ENCODE measurements around the gene YPEL3. TPM values are rescaled to one million over a fixed set of nuclear protein-coding genes. Genes with fewer than 3 reads are reported as not detected.
"Not testable (repeated sequence)": the region's sequence is repeated elsewhere in the genome, so short reads cannot be mapped to it uniquely, and the experiment has no call there.

YPEL3 gene
- polyA plus RNA-seq, 2 of the 4 experiments (the other 2 are of a cell fraction) = 4.5 to 8.1 TPM

- no peak for TF ChIP-seq HEYL (CRISPR knock-in tag; IDR thresholded peaks at IDR 0.05)
- no peak for TF ChIP-seq HOXB13 (CRISPR knock-in tag; IDR thresholded peaks at IDR 0.05; ENCODE audit: low read depth)
Measured at GRCh38 chr16:30115238-30115637, 19.2 kb upstream of the YPEL3 start (continued).

- H3K4me3 ChIP-seq; H3K27ac ChIP-seq; H3K9me3 ChIP-seq; ATAC-seq; H3K4me2 ChIP-seq; DNase-seq (ENCODE audit: low read depth in 1 of 2, low spot score in 1 of 2); FAIRE-seq; POLR2A ChIA-PET: not testable (repeated sequence)
- H3K4me1 ChIP-seq = peaks cover 19% of the 10 kb centered on the region
- CTCF ChIA-PET = interaction anchor here (1.1 to 13.1 kb wide), 3 partner anchors 9 to 250 kb away, joined by 3 to 153 read pairs (median 6); partner anchors contain the start of genes TBX6 and YPEL3
- 84% methylated on average over 7 of the region's 7 CpGs for whole genome bisulfite sequencing (ENCODE audit: missing lambda C conversion rate)
Measured at GRCh38 chr16:30114833-30115232, 18.8 kb upstream of the YPEL3 start.

DNA sequence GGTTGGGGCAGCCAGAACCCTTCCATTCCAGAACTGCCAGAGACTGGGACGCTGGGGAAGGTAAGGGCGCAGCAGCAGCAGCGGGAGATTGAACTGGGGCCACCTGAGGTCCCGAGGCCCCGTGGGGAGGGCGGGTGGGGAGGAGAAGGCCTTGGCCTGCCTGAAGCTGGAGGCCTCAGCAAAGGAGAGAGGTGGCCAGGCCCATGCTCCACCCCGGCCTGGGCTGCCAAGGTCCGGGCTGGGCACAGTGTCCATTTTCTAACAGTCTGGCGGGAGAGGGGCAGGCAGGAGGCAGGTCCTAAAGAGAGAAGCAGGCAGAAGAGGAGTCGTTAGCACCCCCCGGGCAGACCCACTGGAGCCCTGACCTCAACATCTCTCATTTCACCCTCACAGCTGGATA lies 18.4 kb upstream of the YPEL3 start:
- DNase-seq (ENCODE audit: low read depth in 1 of 2, low spot score in 1 of 2) (no peak), FAIRE-seq (no peak), ATAC-seq (no peak)
- H3K9me3 ChIP-seq = no peaks in the 10 kb centered on the region
- POLR2A ChIA-PET = no interaction called here
- no peak overlapping the region for H3K4me2 ChIP-seq
- WGBS (ENCODE audit: missing lambda C conversion rate) = 82% methylated on average over 7 of the region's 11 CpGs
- peaks cover 19% of the 10 kb centered on the region for H3K4me1 ChIP-seq
- H3K27ac ChIP-seq = peak overlapping the region in 1 of 2 experiments; percentile 72; a peak in 3 of 6 replicates
- CTCF ChIA-PET = interaction anchor here (1.1 to 13.1 kb wide), 6 partner anchors 10 to 414 kb away, joined by 3 to 153 read pairs (median 6); partner anchors contain the start of genes TBX6 and YPEL3
- no peak overlapping the region for H3K4me3 ChIP-seq
- TF ChIP-seq HOXB5 (CRISPR knock-in tag; IDR thresholded peaks at IDR 0.05) (no peak), RCOR1 (IDR thresholded peaks at IDR 0.05; ENCODE audit: low read depth, low read length) (no peak), HMGXB4 (CRISPR knock-in tag; IDR thresholded peaks at IDR 0.05; ENCODE audit: borderline replicate concordance) (no peak), RFX5 (IDR thresholded peaks at IDR 0.05) (no peak), HDAC2 (IDR thresholded peaks at IDR 0.05) (no peak), MYC (IDR thresholded peaks at IDR 0.05; ENCODE audit: borderline replicate concordance, low read length) (no peak), NFE2L2 (conservative IDR thresholded peaks at IDR 0.05; ENCODE audit: low read length) (no peak), BHLHE40 (IDR thresholded peaks at IDR 0.05; ENCODE audit: low read depth, low read length) (no peak), CEBPB (IDR thresholded peaks at IDR 0.05) (no peak)
- TF ChIP-seq, protein P1, sequence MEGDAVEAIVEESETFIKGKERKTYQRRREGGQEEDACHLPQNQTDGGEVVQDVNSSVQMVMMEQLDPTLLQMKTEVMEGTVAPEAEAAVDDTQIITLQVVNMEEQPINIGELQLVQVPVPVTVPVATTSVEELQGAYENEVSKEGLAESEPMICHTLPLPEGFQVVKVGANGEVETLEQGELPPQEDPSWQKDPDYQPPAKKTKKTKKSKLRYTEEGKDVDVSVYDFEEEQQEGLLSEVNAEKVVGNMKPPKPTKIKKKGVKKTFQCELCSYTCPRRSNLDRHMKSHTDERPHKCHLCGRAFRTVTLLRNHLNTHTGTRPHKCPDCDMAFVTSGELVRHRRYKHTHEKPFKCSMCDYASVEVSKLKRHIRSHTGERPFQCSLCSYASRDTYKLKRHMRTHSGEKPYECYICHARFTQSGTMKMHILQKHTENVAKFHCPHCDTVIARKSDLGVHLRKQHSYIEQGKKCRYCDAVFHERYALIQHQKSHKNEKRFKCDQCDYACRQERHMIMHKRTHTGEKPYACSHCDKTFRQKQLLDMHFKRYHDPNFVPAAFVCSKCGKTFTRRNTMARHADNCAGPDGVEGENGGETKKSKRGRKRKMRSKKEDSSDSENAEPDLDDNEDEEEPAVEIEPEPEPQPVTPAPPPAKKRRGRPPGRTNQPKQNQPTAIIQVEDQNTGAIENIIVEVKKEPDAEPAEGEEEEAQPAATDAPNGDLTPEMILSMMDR (IDR thresholded peaks at IDR 0.05) = no peak
- TF ChIP-seq, protein P2, sequence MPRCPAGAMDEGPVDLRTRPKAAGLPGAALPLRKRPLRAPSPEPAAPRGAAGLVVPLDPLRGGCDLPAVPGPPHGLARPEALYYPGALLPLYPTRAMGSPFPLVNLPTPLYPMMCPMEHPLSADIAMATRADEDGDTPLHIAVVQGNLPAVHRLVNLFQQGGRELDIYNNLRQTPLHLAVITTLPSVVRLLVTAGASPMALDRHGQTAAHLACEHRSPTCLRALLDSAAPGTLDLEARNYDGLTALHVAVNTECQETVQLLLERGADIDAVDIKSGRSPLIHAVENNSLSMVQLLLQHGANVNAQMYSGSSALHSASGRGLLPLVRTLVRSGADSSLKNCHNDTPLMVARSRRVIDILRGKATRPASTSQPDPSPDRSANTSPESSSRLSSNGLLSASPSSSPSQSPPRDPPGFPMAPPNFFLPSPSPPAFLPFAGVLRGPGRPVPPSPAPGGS (IDR thresholded peaks at IDR 0.05) = no peak

GRCh38 chr16:30113711-30114333 lies 17.8 kb upstream of the YPEL3 start:
- no peak overlapping the region for H3K4me3 ChIP-seq
- H3K27ac ChIP-seq = peak overlapping the region in 1 of 2 experiments; percentile 72; a peak in 3 of 6 replicates
- H3K4me1 ChIP-seq = peaks cover 19% of the 10 kb centered on the region
- CTCF ChIA-PET = interaction anchor here (0.6 to 13.1 kb wide), 14 partner anchors 10 to 413 kb away, joined by 3 to 153 read pairs (median 6); partner anchors contain the start of genes DCTPP1, MAPK3, TBX6 and YPEL3
- H3K4me2 ChIP-seq = peak overlapping the region; percentile 31; the same call in 2 of the 3 replicates
- no peaks in the 10 kb centered on the region for H3K9me3 ChIP-seq
- FAIRE-seq = no peak
- peak; percentile 7 to 25; a peak in 3 of 6 replicates for ATAC-seq
- no peak for TF ChIP-seq CBX2 (IDR thresholded peaks at IDR 0.05; ENCODE audit: borderline replicate concordance, low read depth)
- TF ChIP-seq ELK1 (IDR thresholded peaks at IDR 0.05; ENCODE audit: low read depth, low read length) = no peak
- TF ChIP-seq SREBF2 (IDR thresholded peaks at IDR 0.05) = no peak
- no peak for TF ChIP-seq HOXB13 (CRISPR knock-in tag; IDR thresholded peaks at IDR 0.05; ENCODE audit: low read depth)
- TF ChIP-seq, protein P3, sequence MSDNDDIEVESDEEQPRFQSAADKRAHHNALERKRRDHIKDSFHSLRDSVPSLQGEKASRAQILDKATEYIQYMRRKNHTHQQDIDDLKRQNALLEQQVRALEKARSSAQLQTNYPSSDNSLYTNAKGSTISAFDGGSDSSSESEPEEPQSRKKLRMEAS (IDR thresholded peaks at IDR 0.05) = no peak
- TF ChIP-seq EHF (CRISPR knock-in tag; IDR thresholded peaks at IDR 0.05) = no peak
- no peak for TF ChIP-seq HDAC2 (IDR thresholded peaks at IDR 0.05)
- no peak for TF ChIP-seq HMGXB4 (CRISPR knock-in tag; IDR thresholded peaks at IDR 0.05; ENCODE audit: borderline replicate concordance)
- no peak for DNase-seq (ENCODE audit: low read depth in 1 of 2, low spot score in 1 of 2)
- 86% methylated on average over 20 of the region's 20 CpGs for WGBS (ENCODE audit: missing lambda C conversion rate)
- POLR2A ChIA-PET = interaction anchor here (0.6 kb wide), 1 partner anchor 10 kb away, joined by 3 read pairs; no protein-coding TSS in a partner anchor

All from A549 (cell line).